Measurements from ENCODE around the gene SLITRK2. TPM values are rescaled to one million over a fixed set of nuclear protein-coding genes. Genes with fewer than 3 reads are reported as not detected.

The SLITRK2 gene
- not detected for total RNA-seq
- not detected for polyA plus RNA-seq
- total RNA-seq = 0 reads per million in 6 experiments

- peaks cover 0 to 4% (median under 1%) of the 10 kb centered on the region in 4 donors for H3K4me1 Mint-ChIP-seq
- ATAC-seq (no peak), DNase-seq (no peak)
- H3K27me3 Mint-ChIP-seq = peaks cover 9 to 50% (median 27%) of the 10 kb centered on the region in 5 donors
- H3K36me3 Mint-ChIP-seq = peaks cover 0 to 15% (median 0%) of the 10 kb centered on the region in 3 donors
- POLR2A ChIA-PET = no interaction called here
- no peak within 1 kb of the TSS for H3K27ac Mint-ChIP-seq
- peaks cover 0 to 9% (median 3%) of the 10 kb centered on the region in 9 donors for H3K9me3 Mint-ChIP-seq
- H3K4me3 Mint-ChIP-seq = no peak within 1 kb of the TSS
Measured at GRCh38 chrX:145817331-145818185, at the start of gene SLITRK2. TSS of gene SLITRK2 (plus strand) at chrX:145817829. CDS start at chrX:145822426, 4,597 bp downstream.

- POLR2A ChIA-PET = no interaction called here
- H3K9me3 Mint-ChIP-seq = peaks cover 0 to 20% (median 2%) of the 10 kb centered on the region in 9 donors
Measured at GRCh38 chrX:145773006-145773405, 44.6 kb upstream of the SLITRK2 start.

GRCh38 chrX:145792281-145792680 lies 25.3 kb upstream of the SLITRK2 start:
- ATAC-seq (no peak), DNase-seq (no peak)
- Mint-ChIP-seq H3K4me1 (no peaks in the 10 kb centered on the region), H3K9me3 (peaks cover 0 to 5% (median 2%) of the 10 kb centered on the region in 9 donors), H3K4me3 (no peak overlapping the region), H3K27me3 (no peaks in the 10 kb centered on the region), H3K36me3 (no peaks in the 10 kb centered on the region), H3K27ac (no peak overlapping the region)
- POLR2A ChIA-PET = no interaction called here

More at GRCh38 chrX:145773006-145773405, 44.6 kb upstream of the SLITRK2 start:
- Mint-ChIP-seq H3K27me3 (no peaks in the 10 kb centered on the region), H3K36me3 (no peaks in the 10 kb centered on the region), H3K4me3 (no peak overlapping the region), H3K27ac (no peak overlapping the region), H3K4me1 (no peaks in the 10 kb centered on the region)
- DNase-seq = no peak
- ATAC-seq = no peak

GRCh38 chrX:145803508-145803907 lies 14.1 kb upstream of the SLITRK2 start:
- H3K4me3 Mint-ChIP-seq = no peak overlapping the region
- H3K36me3 Mint-ChIP-seq = no peaks in the 10 kb centered on the region
- ATAC-seq (no peak), DNase-seq (no peak)
- peaks cover 0 to 5% (median 0%) of the 10 kb centered on the region in 9 donors for H3K9me3 Mint-ChIP-seq
- H3K27ac Mint-ChIP-seq = no peak overlapping the region
- POLR2A ChIA-PET = no interaction called here
- H3K4me1 Mint-ChIP-seq = no peaks in the 10 kb centered on the region
- no peaks in the 10 kb centered on the region for H3K27me3 Mint-ChIP-seq

- no peak for ATAC-seq
Measured at GRCh38 chrX:145813081-145813480, 4.5 kb upstream of the SLITRK2 start.

GRCh38 chrX:145816601-145817315 lies 871 bp upstream of the SLITRK2 start:
- Mint-ChIP-seq H3K4me3 (no peak overlapping the region), H3K27ac (no peak overlapping the region), H3K27me3 (peaks cover 8 to 42% (median 23%) of the 10 kb centered on the region in 5 donors), H3K36me3 (peaks cover 0 to 15% (median 0%) of the 10 kb centered on the region in 3 donors), H3K9me3 (peaks cover 0 to 9% (median 3%) of the 10 kb centered on the region in 9 donors), H3K4me1 (peaks cover 0 to 4% (median under 1%) of the 10 kb centered on the region in 4 donors)
- DNase-seq = no peak
- no peak for ATAC-seq
- POLR2A ChIA-PET = no interaction called here

More at GRCh38 chrX:145813081-145813480, 4.5 kb upstream of the SLITRK2 start:
- H3K4me3 Mint-ChIP-seq = no peak overlapping the region
- peaks cover 0 to 5% (median 0%) of the 10 kb centered on the region in 3 donors for H3K36me3 Mint-ChIP-seq
- no peak for DNase-seq
- peaks cover 0 to 2% (median under 1%) of the 10 kb centered on the region in 4 donors for H3K4me1 Mint-ChIP-seq
- H3K9me3 Mint-ChIP-seq = peaks cover 0 to 8% (median 0%) of the 10 kb centered on the region in 9 donors
- POLR2A ChIA-PET = no interaction called here
- H3K27me3 Mint-ChIP-seq = peaks cover 2 to 16% (median 12%) of the 10 kb centered on the region in 5 donors
- no peak overlapping the region for H3K27ac Mint-ChIP-seq

GRCh38 chrX:145818186-145819113 lies 821 bp downstream of the SLITRK2 start:
- peaks cover 11 to 50% (median 28%) of the 10 kb centered on the region in 5 donors for H3K27me3 Mint-ChIP-seq

GRCh38 chrX:145820825-145821224 lies 3.2 kb downstream of the SLITRK2 start:
- peaks cover 0 to 4% (median under 1%) of the 10 kb centered on the region in 4 donors for H3K4me1 Mint-ChIP-seq
- POLR2A ChIA-PET = no interaction called here
- DNase-seq (no peak), ATAC-seq (no peak)
- no peak overlapping the region for H3K27ac Mint-ChIP-seq
- H3K36me3 Mint-ChIP-seq = peaks cover 0 to 15% (median 0%) of the 10 kb centered on the region in 3 donors
- H3K9me3 Mint-ChIP-seq = peaks cover 0 to 9% (median 3%) of the 10 kb centered on the region in 9 donors
- no peak overlapping the region for H3K4me3 Mint-ChIP-seq
- peaks cover 11 to 50% (median 28%) of the 10 kb centered on the region in 5 donors for H3K27me3 Mint-ChIP-seq

More at GRCh38 chrX:145818186-145819113, 821 bp downstream of the SLITRK2 start:
- DNase-seq (no peak), ATAC-seq (no peak)
- peaks cover 0 to 9% (median 3%) of the 10 kb centered on the region in 9 donors for H3K9me3 Mint-ChIP-seq
- peaks cover 0 to 4% (median under 1%) of the 10 kb centered on the region in 4 donors for H3K4me1 Mint-ChIP-seq
- H3K4me3 Mint-ChIP-seq = no peak overlapping the region
- peaks cover 0 to 15% (median 0%) of the 10 kb centered on the region in 3 donors for H3K36me3 Mint-ChIP-seq
- POLR2A ChIA-PET = no interaction called here
- H3K27ac Mint-ChIP-seq = no peak overlapping the region

- H3K27me3 Mint-ChIP-seq = peaks cover 11 to 46% (median 24%) of the 10 kb centered on the region in 5 donors
- POLR2A ChIA-PET = no interaction called here
- no peak for DNase-seq
- H3K9me3 Mint-ChIP-seq = peaks cover 0 to 9% (median 3%) of the 10 kb centered on the region in 9 donors
- no peak for ATAC-seq
- peaks cover 0 to 15% (median 0%) of the 10 kb centered on the region in 3 donors for H3K36me3 Mint-ChIP-seq
- H3K27ac Mint-ChIP-seq = no peak overlapping the region
- peaks cover 0 to 4% (median under 1%) of the 10 kb centered on the region in 4 donors for H3K4me1 Mint-ChIP-seq
- no peak overlapping the region for H3K4me3 Mint-ChIP-seq
Measured at GRCh38 chrX:145821291-145821897, 3.8 kb downstream of the SLITRK2 start.

GRCh38 chrX:145821898-145822571 lies 4.4 kb downstream of the SLITRK2 start:
- Mint-ChIP-seq H3K4me3 (no peak overlapping the region), H3K4me1 (peaks cover 0 to 2% (median 0%) of the 10 kb centered on the region in 4 donors), H3K36me3 (peaks cover 0 to 12% (median 0%) of the 10 kb centered on the region in 3 donors), H3K27ac (no peak overlapping the region), H3K9me3 (peaks cover 0 to 9% (median 0%) of the 10 kb centered on the region in 9 donors), H3K27me3 (peaks cover 11 to 39% (median 21%) of the 10 kb centered on the region in 5 donors)
- ATAC-seq = no peak
- POLR2A ChIA-PET = no interaction called here
- DNase-seq = no peak

- H3K36me3 Mint-ChIP-seq = peaks cover 0 to 10% (median 0%) of the 10 kb centered on the region in 3 donors
- ATAC-seq (no peak), DNase-seq (no peak)
- H3K4me3 Mint-ChIP-seq = no peak overlapping the region
- POLR2A ChIA-PET = no interaction called here
- peaks cover 0 to 9% (median 0%) of the 10 kb centered on the region in 9 donors for H3K9me3 Mint-ChIP-seq
- peaks cover 0 to 2% (median 0%) of the 10 kb centered on the region in 4 donors for H3K4me1 Mint-ChIP-seq
- peaks cover 9 to 36% (median 20%) of the 10 kb centered on the region in 5 donors for H3K27me3 Mint-ChIP-seq
- H3K27ac Mint-ChIP-seq = no peak overlapping the region
Measured at GRCh38 chrX:145823132-145823531, 5.5 kb downstream of the SLITRK2 start.
